Osteoblast (primary cell): ENCODE data around the gene SLC36A3. TPM values are rescaled to one million over a fixed set of nuclear protein-coding genes. Genes with fewer than 3 reads are reported as not detected.

Source experiments
- DNase-seq: peaks from one replicate; pipeline ENCODE4 v3.0.0; 2011; ENCODE audit warnings: low spot score, mixed read lengths; ENCODE audit not compliant: insufficient read length; ENCODE audit errors: missing footprints
- H2AFZ ChIP-seq: 2 replicates; pipeline ENCODE4 v1.6.0; 2011; ENCODE audit warnings: mild to moderate bottlenecking, low read length
- H3K27ac ChIP-seq: 2 replicates; pipeline ENCODE4 v1.5.1; 2011; ENCODE audit warnings: mild to moderate bottlenecking, low read depth, low read length, moderate library complexity
- H3K27me3 ChIP-seq: 2 replicates; pipeline ENCODE4 v1.6.0; 2012; ENCODE audit warnings: mild to moderate bottlenecking, control low read depth, inconsistent platforms, low read length, moderate library complexity; ENCODE audit not compliant: insufficient read depth
- H3K36me3 ChIP-seq: 2 replicates; pipeline ENCODE4 v1.5.1; 2011; ENCODE audit warnings: mild to moderate bottlenecking, low read length, control low read depth, moderate library complexity; ENCODE audit not compliant: insufficient read depth
- H3K4me1 ChIP-seq: 2 replicates; pipeline ENCODE4 v1.5.1; 2011; ENCODE audit warnings: mild to moderate bottlenecking, low read length, control low read depth, moderate library complexity; ENCODE audit not compliant: insufficient read depth
- H3K4me2 ChIP-seq: 2 replicates; pipeline ENCODE4 v1.6.0; 2011; ENCODE audit warnings: mild to moderate bottlenecking, low read length; ENCODE audit not compliant: insufficient read depth
- H3K4me3 ChIP-seq: fragments of 200-600 bp; sonication (generic); 3 replicates; pipeline ENCODE4 v1.5.1; 2012; ENCODE audit warnings: mild to moderate bottlenecking, low read length, inconsistent platforms; ENCODE audit not compliant: insufficient read depth
- H3K79me2 ChIP-seq: 2 replicates; pipeline ENCODE4 v1.6.0; 2012; ENCODE audit warnings: mild to moderate bottlenecking, low read length, control low read depth, inconsistent platforms; ENCODE audit not compliant: insufficient read depth
- H3K9me3 ChIP-seq: 2 replicates; pipeline ENCODE4 v1.5.1; 2011; ENCODE audit warnings: low read depth, low read length, control low read depth
- H4K20me1 ChIP-seq: 2 replicates; pipeline ENCODE4 v1.6.0; 2012; ENCODE audit warnings: mild to moderate bottlenecking, low read length, control low read depth; ENCODE audit not compliant: insufficient read depth
- total RNA-seq: library from RNA; depleted of rRNA; stranded (reverse); fragments of >200 nt; gene quantifications from 2 replicates; pipeline ENCODE4 v1.2.3, GENCODE V29; 2012
- TF ChIP-seq, protein P1 (sequence below): IDR thresholded peaks from 2 replicates; pipeline ENCODE4 v1.5.1; 2011; ENCODE audit warnings: mild to moderate bottlenecking, low read depth, low read length, moderate library complexity; ENCODE audit errors: extremely low read depth

SLC36A3 gene
- total RNA-seq, 1 donor, result not detected

DNA sequence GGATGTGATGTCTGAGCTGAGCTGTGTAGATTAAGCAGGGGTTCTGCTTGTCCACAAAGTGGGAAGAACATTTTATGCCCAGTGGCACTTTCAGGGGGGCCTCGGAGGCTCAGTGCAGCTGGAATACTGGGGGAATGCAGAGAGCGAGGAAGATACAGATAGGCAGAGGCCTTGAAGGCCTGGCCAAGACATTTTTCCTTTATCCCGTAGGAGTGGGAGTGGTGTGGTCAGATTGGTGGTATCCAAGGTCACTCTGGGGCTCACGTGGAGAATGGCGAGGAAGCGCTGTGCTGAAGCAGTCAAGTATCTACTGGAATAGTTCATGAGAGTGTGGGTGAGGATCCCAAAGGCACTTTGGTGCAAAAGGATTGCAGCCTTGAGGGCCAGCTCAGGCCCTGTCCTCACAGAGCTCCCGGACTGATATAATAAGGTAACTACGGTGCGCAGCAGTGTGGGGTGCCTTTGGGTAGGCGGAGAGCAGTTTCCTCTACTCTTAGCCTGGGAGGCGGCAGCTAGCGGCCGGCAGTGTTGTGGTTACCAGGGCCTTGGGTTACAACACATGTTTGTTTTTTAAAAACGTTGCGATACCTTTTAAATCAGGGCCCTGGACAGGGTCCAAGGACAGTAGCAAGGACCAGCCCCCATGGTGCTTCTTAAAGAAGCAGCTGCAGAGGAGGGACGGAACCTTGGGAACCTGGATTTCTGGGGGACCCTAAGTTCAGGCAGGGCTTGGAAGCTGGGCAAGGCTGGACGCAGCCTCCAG, 68.9 kb downstream of the SLC36A3 start:
- peak; percentile 66 for DNase-seq
- TF ChIP-seq, protein P1, sequence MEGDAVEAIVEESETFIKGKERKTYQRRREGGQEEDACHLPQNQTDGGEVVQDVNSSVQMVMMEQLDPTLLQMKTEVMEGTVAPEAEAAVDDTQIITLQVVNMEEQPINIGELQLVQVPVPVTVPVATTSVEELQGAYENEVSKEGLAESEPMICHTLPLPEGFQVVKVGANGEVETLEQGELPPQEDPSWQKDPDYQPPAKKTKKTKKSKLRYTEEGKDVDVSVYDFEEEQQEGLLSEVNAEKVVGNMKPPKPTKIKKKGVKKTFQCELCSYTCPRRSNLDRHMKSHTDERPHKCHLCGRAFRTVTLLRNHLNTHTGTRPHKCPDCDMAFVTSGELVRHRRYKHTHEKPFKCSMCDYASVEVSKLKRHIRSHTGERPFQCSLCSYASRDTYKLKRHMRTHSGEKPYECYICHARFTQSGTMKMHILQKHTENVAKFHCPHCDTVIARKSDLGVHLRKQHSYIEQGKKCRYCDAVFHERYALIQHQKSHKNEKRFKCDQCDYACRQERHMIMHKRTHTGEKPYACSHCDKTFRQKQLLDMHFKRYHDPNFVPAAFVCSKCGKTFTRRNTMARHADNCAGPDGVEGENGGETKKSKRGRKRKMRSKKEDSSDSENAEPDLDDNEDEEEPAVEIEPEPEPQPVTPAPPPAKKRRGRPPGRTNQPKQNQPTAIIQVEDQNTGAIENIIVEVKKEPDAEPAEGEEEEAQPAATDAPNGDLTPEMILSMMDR, result no peak
- Histone ChIP-seq H3K9me3 (no peaks in the 10 kb centered on the region), H3K79me2 (no peaks in the 10 kb centered on the region), H3K36me3 (no peaks in the 10 kb centered on the region), H3K27me3 (peaks cover 40% of the 10 kb centered on the region), H2AFZ (peak overlapping the region; percentile 46), H3K4me2 (peak overlapping the region; percentile 26), H3K4me3 (no peak overlapping the region), H3K27ac (no peak overlapping the region), H3K4me1 (no peaks in the 10 kb centered on the region), H4K20me1 (no peaks in the 10 kb centered on the region)

DNA sequence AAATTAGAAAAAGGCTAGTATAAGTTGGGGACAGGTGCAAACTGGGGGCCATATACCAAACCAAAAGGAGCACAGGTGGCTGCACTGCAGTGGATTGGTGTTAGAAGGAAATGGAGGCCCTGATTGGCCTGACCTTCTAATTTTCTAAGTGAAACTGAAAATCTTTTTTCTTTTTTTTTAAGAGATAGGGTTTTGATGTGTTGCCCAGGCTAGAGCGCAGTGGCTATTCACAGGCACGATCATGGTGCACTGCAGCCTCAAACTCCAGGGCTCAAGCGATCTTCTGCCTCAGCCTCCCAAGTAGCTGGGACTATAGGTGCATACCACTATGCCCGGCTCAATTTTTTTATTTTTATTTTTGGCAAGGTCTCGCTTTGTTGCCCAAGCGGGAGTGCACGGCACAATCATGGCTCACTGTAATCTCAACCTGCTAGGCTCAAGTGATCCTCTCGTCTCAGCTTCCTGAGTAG, 69.9 kb downstream of the SLC36A3 start:
- H3K27me3 ChIP-seq, result peaks cover 42% of the 10 kb centered on the region
- H3K36me3 ChIP-seq, result no peaks in the 10 kb centered on the region
- H3K4me3 ChIP-seq, result no peak overlapping the region
- no peak overlapping the region for H3K27ac ChIP-seq
- no peaks in the 10 kb centered on the region for H4K20me1 ChIP-seq
- no peak overlapping the region for H2AFZ ChIP-seq
- no peaks in the 10 kb centered on the region for H3K79me2 ChIP-seq
- H3K9me3 ChIP-seq, result no peaks in the 10 kb centered on the region
- TF ChIP-seq, protein P1, result no peak
- no peak overlapping the region for H3K4me2 ChIP-seq
- H3K4me1 ChIP-seq, result no peaks in the 10 kb centered on the region
- no peak for DNase-seq

GRCh38 chr5:151231359-151231758, 72.2 kb downstream of the SLC36A3 start:
- TF ChIP-seq, protein P1, result no peak
- Histone ChIP-seq H3K4me2 (no peak overlapping the region), H3K9me3 (no peaks in the 10 kb centered on the region), H2AFZ (no peak overlapping the region), H3K36me3 (no peaks in the 10 kb centered on the region), H3K27ac (no peak overlapping the region), H3K79me2 (no peaks in the 10 kb centered on the region), H3K27me3 (peaks cover 25% of the 10 kb centered on the region), H4K20me1 (no peaks in the 10 kb centered on the region), H3K4me3 (no peak overlapping the region), H3K4me1 (no peaks in the 10 kb centered on the region)
- DNase-seq, result no peak

DNA sequence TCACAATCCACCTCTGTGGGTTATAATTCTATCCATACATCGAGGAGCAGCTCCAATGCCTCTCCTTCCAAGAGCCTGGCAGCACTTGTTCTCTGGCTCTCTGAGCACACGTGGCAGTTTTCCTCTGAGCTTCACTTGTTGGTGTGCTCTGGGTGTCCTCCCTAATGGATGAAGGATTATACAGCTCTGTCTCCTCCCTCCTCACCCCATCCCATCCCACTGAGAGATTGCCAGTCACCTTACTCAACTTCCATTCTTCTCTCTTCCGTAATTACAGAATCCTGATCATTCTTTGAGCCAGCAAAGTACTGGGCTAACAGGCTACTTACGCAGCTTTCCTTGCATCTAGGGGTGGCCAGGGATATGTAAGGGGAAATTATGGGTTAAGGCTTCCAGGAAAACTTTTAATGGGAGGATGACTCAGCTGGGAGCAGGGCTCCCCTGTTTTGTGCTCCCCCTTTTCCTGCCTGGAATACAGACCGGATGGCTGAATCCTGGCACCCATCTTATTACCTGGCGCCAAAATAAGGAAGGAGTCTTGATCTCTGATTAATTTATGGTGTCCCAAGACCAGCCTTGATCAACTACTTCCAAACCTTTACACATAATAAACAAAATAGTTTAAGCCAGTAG, 73.4 kb downstream of the SLC36A3 start:
- Histone ChIP-seq H3K4me2 (no peak overlapping the region), H3K9me3 (no peaks in the 10 kb centered on the region), H3K4me3 (no peak overlapping the region), H3K4me1 (no peaks in the 10 kb centered on the region), H4K20me1 (no peaks in the 10 kb centered on the region), H2AFZ (no peak overlapping the region), H3K27me3 (peaks cover 25% of the 10 kb centered on the region), H3K79me2 (no peaks in the 10 kb centered on the region), H3K27ac (no peak overlapping the region), H3K36me3 (no peaks in the 10 kb centered on the region)
- TF ChIP-seq, protein P1, result no peak
- no peak for DNase-seq
